ENCODE measurements around the gene PCP4L1.

PCP4L1 gene

DNA sequence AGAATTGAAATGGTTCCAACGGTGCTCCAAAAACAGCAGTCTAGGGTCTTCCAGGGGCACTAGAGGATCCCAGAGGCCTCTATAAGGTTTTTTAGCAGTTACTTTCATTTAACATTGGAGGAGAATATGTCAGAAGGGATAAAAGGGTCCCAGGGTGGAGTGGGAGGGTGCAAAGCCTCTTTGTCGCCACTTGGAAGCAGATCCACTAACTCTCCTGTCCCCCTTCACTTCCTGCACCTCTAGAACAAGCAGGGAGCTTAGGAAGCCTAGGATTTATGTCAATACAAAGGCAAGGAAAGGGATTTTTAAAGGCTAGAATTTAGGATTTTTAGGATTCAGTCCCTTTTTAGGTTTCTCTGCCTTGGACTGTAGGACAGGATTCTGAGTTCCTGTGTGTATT is 8.3 kb downstream of the PCP4L1 start:
- no peak overlapping the region for H3K4me2 ChIP-seq (ENCODE audit: low read depth, low read length)
- H4K20me1 ChIP-seq (ENCODE audit: insufficient read depth, low read length) = no peaks in the 10 kb centered on the region
- H3K4me3 ChIP-seq (ENCODE audit: low read length) = no peak overlapping the region

DNA sequence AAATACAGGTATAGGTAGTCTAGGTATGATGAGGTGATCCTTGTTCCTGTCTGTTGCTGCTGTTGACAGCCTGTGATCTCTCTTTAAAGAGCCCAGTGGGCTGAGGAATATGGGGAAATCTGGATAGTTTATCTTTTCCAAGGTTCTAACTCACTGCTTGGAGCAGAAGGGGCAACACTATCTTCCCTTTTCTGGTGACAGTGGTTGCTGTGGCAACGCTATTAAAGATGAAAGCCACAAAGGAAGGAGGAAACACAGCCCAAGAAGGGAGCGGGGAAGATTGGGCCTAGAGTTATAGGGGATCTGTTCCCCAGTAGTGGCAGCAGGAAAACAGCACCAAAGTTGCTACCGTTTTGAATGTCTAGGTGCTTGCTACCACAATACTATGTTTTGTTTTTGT is 8.8 kb downstream of the PCP4L1 start:
- no peak overlapping the region for H2AFZ ChIP-seq (ENCODE audit: low read length)
- H3K27me3 ChIP-seq (replicated peaks; ENCODE audit: insufficient read depth, low read length) = no peaks in the 10 kb centered on the region
- H3K27ac ChIP-seq (ENCODE audit: low read length) = no peak overlapping the region
- no peak for DNase-seq
- no peaks in the 10 kb centered on the region for H3K9me3 ChIP-seq (replicated peaks; ENCODE audit: insufficient read depth, low read length)
- no peaks in the 10 kb centered on the region for H3K79me2 ChIP-seq (ENCODE audit: low read length)
- no peak overlapping the region for H3K4me3 ChIP-seq (ENCODE audit: low read length)
- H3K9ac ChIP-seq (ENCODE audit: low read length) = no peak overlapping the region
- H3F3A ChIP-seq (ENCODE audit: insufficient read depth, low read length) = no peaks in the 10 kb centered on the region
- TF ChIP-seq, protein P1, sequence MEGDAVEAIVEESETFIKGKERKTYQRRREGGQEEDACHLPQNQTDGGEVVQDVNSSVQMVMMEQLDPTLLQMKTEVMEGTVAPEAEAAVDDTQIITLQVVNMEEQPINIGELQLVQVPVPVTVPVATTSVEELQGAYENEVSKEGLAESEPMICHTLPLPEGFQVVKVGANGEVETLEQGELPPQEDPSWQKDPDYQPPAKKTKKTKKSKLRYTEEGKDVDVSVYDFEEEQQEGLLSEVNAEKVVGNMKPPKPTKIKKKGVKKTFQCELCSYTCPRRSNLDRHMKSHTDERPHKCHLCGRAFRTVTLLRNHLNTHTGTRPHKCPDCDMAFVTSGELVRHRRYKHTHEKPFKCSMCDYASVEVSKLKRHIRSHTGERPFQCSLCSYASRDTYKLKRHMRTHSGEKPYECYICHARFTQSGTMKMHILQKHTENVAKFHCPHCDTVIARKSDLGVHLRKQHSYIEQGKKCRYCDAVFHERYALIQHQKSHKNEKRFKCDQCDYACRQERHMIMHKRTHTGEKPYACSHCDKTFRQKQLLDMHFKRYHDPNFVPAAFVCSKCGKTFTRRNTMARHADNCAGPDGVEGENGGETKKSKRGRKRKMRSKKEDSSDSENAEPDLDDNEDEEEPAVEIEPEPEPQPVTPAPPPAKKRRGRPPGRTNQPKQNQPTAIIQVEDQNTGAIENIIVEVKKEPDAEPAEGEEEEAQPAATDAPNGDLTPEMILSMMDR (IDR thresholded peaks at IDR 0.05; ENCODE audit: low read length) = no peak
- TF ChIP-seq EZH2phosphoT487 (IDR thresholded peaks at IDR 0.05; ENCODE audit: low read length) (no peak), EZH2 (optimal IDR thresholded peaks at IDR 0.05; ENCODE audit: low read depth, low read length) (no peak)
- no peak overlapping the region for H3K4me2 ChIP-seq (ENCODE audit: low read depth, low read length)
- H3K36me3 ChIP-seq (replicated peaks; ENCODE audit: insufficient read depth, low read length) = no peaks in the 10 kb centered on the region
- H4K20me1 ChIP-seq (ENCODE audit: insufficient read depth, low read length) = no peaks in the 10 kb centered on the region
- H3K4me1 ChIP-seq (ENCODE audit: low read length) = peaks cover 13% of the 10 kb centered on the region
- H3K9me2 ChIP-seq (replicated peaks; ENCODE audit: insufficient read depth, low read length) = no peaks in the 10 kb centered on the region

More for the DNA sequence above, 8.3 kb downstream of the PCP4L1 start:
- Histone ChIP-seq H3K79me2 (ENCODE audit: low read length) (no peaks in the 10 kb centered on the region), H3K9me3 (replicated peaks; ENCODE audit: insufficient read depth, low read length) (no peaks in the 10 kb centered on the region), H3K27ac (ENCODE audit: low read length) (no peak overlapping the region), H3K9ac (ENCODE audit: low read length) (no peak overlapping the region), H3K36me3 (replicated peaks; ENCODE audit: insufficient read depth, low read length) (no peaks in the 10 kb centered on the region), H3K27me3 (replicated peaks; ENCODE audit: insufficient read depth, low read length) (no peaks in the 10 kb centered on the region), H3K4me1 (ENCODE audit: low read length) (peaks cover 13% of the 10 kb centered on the region), H3K9me2 (replicated peaks; ENCODE audit: insufficient read depth, low read length) (no peaks in the 10 kb centered on the region), H2AFZ (ENCODE audit: low read length) (no peak overlapping the region), H3F3A (ENCODE audit: insufficient read depth, low read length) (no peaks in the 10 kb centered on the region)
- TF ChIP-seq EZH2phosphoT487 (IDR thresholded peaks at IDR 0.05; ENCODE audit: low read length) (no peak), EZH2 (optimal IDR thresholded peaks at IDR 0.05; ENCODE audit: low read depth, low read length) (no peak)
- TF ChIP-seq, protein P1 (IDR thresholded peaks at IDR 0.05; ENCODE audit: low read length) = no peak
- DNase-seq = no peak

DNA sequence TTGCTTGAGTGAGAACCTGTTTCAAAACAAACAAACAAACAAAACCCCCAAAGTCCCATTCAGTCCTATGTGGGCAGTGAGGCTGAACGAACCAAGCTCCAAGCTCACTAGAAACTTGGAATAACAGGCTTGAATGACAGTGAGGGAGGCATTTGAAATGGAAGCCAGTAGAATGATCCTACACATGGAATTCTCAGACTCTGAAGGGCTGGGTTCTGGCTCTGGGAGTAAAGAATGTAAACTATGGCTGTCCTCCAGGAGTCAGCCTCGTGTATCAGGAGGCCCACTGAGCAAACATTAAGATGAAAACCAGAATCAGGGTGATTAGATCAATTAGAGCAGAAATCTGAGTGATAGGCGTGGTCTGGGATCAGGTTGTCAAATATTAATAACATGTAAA is 14.9 kb downstream of the PCP4L1 start:
- Histone ChIP-seq H3K9me3 (replicated peaks; ENCODE audit: insufficient read depth, low read length) (no peaks in the 10 kb centered on the region), H3K9me2 (replicated peaks; ENCODE audit: insufficient read depth, low read length) (no peaks in the 10 kb centered on the region), H2AFZ (ENCODE audit: low read length) (no peak overlapping the region), H3K4me1 (ENCODE audit: low read length) (0 out of 2 replicates have a peak, but pooled peaks cover under 1% of the 10 kb centered on the region), H3K4me3 (ENCODE audit: low read length) (no peak overlapping the region), H3K79me2 (ENCODE audit: low read length) (no peaks in the 10 kb centered on the region), H3K27ac (ENCODE audit: low read length) (no peak overlapping the region), H3K9ac (ENCODE audit: low read length) (no peak overlapping the region), H3K36me3 (replicated peaks; ENCODE audit: insufficient read depth, low read length) (no peaks in the 10 kb centered on the region), H3K27me3 (replicated peaks; ENCODE audit: insufficient read depth, low read length) (no peaks in the 10 kb centered on the region), H3F3A (ENCODE audit: insufficient read depth, low read length) (no peaks in the 10 kb centered on the region), H4K20me1 (ENCODE audit: insufficient read depth, low read length) (no peaks in the 10 kb centered on the region), H3K4me2 (ENCODE audit: low read depth, low read length) (no peak overlapping the region)
- TF ChIP-seq EZH2phosphoT487 (IDR thresholded peaks at IDR 0.05; ENCODE audit: low read length) (no peak), EZH2 (optimal IDR thresholded peaks at IDR 0.05; ENCODE audit: low read depth, low read length) (no peak)
- TF ChIP-seq, protein P1 (IDR thresholded peaks at IDR 0.05; ENCODE audit: low read length) = no peak
- no peak for DNase-seq

Measured in MM.1S (cell line).